GM19463 (cell line): Measurements from ENCODE around the gene SOX6.
"Not testable (repeated sequence)": the region's sequence is repeated elsewhere in the genome, so short reads cannot be mapped to it uniquely, and the experiment has no call there.

Source experiments
- ATAC-seq: cut with Tn5 transposase; IDR thresholded peaks from one replicate; pipeline ENCODE4 v1.9.1; 2021; ENCODE audit warnings: mild to moderate bottlenecking, moderate library complexity; ENCODE audit not compliant: unreplicated experiment

SOX6 gene

DNA sequence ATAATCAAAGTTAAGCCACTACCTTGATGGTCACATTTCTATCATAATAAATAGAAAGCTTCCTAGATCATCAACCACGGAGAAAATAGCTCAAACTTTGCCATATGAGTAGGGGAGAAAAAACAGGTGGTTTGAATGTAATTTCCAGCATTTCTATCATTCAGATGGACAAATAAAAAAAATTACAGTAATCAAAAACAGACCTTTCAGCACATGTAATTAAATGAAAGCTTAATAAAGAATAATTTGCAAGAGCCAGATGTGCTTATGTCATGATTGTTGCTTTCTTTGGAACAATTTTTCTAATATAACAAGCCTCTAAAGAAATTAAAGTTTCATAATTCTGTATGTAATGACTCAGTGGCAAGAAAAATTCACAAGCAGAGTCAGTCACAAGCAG lies 297.0 kb downstream of the SOX6 start:
- ATAC-seq: no peak

DNA sequence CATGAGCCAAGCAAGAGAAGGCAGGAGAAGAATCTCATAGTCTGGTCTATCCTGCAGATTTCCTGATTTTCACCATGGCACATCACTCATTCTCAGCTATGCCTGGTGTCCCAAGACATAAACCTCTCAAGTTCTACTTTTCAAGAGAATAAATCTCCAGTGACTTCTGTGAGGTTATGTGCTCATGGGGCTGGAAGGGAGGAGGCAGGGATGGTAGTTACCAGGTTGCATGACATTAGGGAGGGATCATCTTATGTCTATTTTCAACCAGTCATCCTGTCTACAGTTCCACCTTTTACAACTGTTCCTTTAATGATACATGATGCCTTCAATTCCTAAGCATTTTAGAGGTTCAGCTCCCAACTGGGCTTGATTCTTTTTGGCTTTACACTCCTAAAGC lies 297.7 kb downstream of the SOX6 start:
- no peak for ATAC-seq

- ATAC-seq: no peak
Observed at GRCh38 chr11:16052750-16053149, 303.6 kb downstream of the SOX6 start.

DNA sequence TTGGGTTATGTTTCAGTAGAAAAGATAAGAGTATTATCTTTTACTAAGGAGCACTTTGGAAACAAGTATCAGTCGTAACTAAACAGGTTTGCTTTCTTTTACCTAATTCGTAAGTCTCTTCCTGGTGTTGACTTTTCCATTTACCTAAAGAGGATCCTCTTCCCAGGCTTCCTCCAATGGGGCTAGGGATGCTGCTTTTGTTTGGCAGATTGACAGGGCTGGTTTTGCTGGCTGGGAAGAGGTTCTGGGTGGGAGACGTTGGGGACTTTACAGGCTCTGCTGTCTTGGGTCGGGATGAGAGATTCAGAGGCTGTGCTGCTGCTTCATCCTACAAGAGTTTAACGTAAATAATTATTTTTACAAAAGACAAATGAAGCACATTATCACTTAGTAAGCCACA lies 306.7 kb downstream of the SOX6 start:
- no peak for ATAC-seq

GRCh38 chr11:16047073-16047472 lies 309.3 kb downstream of the SOX6 start:
- ATAC-seq: no peak

- no peak for ATAC-seq
Observed at GRCh38 chr11:16043617-16044016, 312.7 kb downstream of the SOX6 start.

DNA sequence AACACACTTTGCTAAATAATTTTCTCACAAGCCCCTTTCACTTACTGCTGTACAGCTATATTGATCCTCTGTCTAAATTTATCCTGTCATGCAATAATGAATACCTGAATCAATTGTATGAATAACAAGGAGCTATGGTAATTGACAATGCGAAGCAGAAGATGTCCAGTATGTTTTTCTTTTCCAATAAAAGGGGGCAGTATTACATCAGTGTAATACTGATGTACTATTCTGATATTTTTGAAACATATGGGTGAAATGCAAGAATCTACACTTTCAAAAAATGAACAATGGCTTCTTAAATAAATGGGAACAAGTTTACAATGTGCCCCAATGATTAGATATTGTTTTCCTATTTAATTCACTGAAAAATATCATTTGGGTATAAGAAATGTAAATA lies 315.1 kb downstream of the SOX6 start:
- no peak for ATAC-seq

GRCh38 chr11:16040151-16040550 lies 316.2 kb downstream of the SOX6 start:
- no peak for ATAC-seq

DNA sequence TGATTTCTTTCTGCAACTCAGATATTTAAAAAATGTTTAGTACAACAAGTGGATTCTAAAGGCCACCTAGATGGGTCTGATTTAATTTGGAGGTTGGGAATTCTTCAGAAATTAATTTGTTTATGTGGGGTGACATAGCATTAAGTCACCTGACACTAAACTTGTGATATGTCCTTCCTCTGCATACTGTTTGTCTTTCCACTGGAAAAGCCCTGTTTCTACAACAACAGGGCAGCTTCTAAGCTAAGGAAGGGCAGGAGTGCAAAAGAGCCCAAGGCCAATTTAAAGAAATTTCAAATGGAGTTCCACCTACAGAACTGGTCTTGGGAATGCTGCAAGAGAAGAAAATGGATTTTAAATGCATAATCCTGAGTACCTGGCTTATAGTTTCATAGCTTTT lies 319.2 kb downstream of the SOX6 start:
- ATAC-seq: no peak

GRCh38 chr11:16036218-16036617 lies 320.1 kb downstream of the SOX6 start:
- ATAC-seq: no peak

DNA sequence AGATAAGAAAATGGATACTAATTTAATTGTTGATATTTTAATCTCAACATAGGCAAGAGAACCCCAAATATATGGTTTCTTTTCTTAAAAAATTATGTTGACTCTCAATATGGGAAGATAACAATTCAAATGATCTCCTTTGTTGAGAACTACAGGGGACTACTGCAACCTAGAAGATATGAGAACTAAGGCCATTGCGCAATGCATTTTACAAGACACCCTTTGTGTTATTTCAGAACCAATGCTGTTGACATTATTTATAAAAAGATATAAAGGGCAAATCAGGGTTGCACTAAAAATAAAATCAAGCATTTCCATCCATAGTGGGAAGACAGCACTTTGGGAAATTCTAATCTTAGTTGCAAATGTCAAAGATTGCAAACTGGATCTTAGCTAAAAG lies 322.3 kb downstream of the SOX6 start:
- no peak for ATAC-seq

- ATAC-seq: no peak
Observed at GRCh38 chr11:16032974-16033373, 323.4 kb downstream of the SOX6 start.

DNA sequence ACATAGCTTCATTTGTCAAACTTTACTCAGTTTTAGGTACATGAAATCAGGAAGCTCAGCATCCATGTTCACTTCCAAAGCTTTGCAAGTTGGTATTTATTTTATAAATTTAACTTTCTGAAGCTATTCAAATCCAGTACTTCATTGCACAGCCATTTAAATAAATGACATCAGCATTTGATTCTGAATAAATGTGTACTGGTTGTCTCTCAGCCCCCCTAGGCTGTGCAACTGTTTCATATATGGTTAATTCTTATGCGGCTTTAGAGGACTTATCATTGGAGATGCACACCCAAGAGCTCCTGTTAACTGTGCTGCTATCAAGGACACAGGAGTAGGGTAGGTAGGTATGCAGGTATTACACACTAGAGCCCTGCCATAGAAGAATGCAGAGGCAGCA lies 325.1 kb downstream of the SOX6 start:
- no peak for ATAC-seq

DNA sequence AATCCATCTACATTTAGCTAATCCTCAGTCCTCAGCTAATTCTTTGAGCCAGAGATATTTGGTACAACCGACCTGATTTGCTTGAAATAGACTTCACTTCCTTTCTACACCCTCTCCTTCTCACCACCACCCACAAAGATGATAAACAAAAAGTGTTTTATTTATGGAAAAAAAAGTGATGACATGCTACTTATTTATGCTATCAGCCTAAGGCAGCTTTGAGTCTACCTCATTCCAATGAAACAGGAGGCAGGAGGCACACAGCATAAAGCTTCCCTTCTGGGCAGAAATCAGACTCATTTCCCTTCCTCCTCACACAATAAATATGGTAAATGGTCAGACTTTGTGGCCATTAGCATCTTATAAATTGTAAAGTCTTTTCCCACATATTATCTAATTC lies 325.7 kb downstream of the SOX6 start:
- no peak for ATAC-seq

- ATAC-seq: not testable (repeated sequence)
Observed at GRCh38 chr11:16029151-16029550, 327.2 kb downstream of the SOX6 start.

DNA sequence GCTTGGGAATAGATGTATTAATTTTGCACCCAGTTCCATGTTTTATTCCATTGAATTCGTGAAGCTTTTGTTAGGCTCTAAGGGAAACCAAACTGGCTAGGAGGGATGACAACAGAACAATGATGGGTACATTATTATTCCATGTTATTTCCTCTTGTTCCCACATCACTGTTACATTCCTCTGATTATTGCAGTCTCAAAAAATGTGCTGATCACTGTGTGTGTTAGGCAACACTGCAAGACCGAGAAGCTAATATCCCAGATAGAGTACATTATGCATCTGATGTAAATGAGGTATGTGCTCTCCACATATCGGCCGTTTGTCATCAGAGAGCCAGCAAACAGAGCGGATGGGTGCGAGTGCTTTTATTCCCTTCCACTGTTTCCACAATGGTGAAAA lies 327.9 kb downstream of the SOX6 start:
- no peak for ATAC-seq

DNA sequence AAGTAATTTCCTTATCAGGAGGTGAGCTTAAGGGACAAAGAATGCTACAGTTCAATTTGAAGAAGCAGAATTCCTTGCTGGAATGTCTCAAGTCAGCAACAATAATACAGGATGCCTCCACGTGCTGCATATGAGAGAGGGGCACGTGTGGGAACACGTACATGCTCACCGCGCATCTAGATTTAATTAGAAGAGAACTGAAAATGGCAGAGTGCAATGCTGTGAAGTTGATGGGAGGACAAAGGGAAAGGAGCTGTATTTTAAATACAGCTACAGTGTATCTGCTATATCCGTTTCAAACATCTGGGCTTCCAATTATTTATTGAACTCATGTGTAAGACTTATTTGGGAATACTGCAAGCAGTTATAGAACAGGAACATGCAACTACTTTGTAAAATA lies 328.7 kb downstream of the SOX6 start:
- no peak for ATAC-seq

GRCh38 chr11:16026849-16027248 lies 329.5 kb downstream of the SOX6 start:
- ATAC-seq: no peak

DNA sequence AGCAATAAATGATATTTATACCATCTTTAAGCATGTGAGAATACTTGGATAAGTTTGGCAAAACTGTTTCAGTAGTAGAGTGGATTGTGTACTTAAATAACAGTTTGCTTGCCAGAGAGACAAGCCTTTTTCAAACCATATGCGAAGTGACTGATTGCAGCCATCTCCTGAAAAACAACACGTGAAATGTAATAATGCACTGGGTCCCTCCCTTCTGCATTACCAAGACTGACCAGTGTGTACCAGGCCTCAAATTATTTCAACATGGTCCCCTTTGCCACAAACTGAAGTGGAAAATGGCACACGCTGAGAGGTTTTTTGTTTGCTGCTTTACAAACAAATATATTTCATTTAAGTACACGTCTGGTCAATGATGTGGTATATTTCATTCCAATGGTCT lies 337.4 kb downstream of the SOX6 start:
- ATAC-seq: no peak

GRCh38 chr11:16016468-16016829 lies 339.9 kb downstream of the SOX6 start:
- no peak for ATAC-seq

DNA sequence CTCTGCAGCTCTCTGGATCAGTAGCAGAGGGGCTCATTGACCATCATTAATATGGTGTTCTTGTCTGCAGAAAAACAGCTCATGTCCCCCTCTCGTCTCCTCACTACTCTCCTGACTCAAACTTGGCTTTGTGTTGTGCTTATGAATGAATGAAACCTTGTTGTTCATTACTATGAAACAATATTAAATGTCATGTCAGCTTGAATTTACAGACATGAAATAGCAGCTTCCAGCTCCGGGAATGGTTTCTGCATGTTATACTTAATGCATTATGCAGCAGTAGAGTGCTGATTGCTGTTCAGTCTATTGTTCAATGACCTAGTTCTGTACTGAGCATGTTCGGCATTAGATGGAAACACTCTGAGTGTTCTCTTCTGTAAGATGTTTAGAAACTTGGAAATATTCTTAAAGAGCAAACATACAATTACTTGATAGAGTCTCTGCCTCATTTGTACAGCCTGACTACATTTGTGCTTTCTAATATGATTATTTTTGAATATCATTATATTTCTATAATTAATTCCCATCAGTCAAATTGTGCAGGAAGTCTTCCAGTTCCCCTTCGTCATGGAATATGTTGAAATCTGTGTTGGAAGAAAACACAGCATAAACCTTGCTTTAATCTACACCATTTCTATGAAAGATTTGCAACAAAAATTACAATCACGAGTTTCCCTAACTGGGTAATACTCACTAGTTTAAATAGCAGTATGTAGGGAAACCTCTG lies 340.4 kb downstream of the SOX6 start:
- ATAC-seq: no peak

DNA sequence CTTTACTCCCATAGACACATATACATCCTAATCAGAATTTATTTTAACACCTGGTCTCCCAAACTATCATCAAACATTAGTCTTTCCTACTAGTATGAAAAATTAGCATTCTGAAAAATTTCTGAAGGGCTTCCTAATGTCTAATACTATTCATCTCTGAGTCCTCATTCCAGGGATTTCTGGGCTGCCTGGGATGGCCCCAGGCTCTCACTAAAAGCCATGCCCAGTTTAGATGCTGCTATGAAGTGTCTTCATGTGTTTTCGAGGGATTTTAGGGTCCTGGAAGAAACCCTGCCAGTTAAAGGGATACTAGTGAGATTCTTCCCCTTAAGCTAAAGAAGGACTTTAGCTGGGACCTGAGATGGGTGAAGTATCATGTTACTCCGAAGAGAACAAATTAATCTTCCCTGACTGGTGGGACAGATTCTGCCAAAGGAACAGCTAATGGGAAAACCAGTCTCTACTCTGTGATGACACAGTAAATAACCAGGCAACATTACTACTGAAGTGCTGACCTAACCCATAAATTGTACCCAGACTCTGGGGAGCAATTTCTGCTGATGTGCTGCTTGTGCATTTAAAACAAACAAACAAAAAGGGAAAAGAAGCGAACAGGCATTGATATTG lies 342.6 kb downstream of the SOX6 start:
- no peak for ATAC-seq

DNA sequence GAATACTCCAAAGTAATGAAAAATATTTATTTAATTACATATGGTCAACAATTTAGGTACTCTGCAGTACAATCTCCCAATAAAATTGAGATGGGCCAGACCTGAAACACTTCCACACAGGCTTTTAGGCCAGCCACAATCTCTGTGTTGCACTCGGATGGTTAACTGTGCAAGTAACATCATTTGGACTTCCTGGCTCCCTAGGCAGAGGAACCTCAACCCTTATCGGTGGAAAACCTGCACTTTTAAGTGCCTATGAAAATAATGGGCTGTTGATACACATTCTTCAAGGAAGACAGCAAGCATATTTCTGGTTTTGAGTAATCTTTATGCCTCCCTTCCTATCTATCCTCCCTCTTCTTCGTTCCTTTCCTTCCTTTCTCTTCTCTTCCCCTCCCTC lies 343.1 kb downstream of the SOX6 start:
- ATAC-seq: no peak
